NT2/D1 (cell line): Measurements from ENCODE around the gene MAPK7.

ENCODE experiments used
- DNase-seq: peaks from one replicate; pipeline ENCODE4 v3.0.0-alpha.2; 2011; ENCODE audit warnings: low read depth, low spot score
- H3K27me3 ChIP-seq: 2 replicates; pipeline ENCODE4 v1.6.0; 2011; ENCODE audit warnings: mild to moderate bottlenecking; ENCODE audit not compliant: insufficient read length, insufficient read depth
- H3K36me3 ChIP-seq: 2 replicates; pipeline ENCODE4 v1.6.1; 2011; ENCODE audit warnings: mild to moderate bottlenecking, low read length, mixed read lengths; ENCODE audit not compliant: insufficient read depth, insufficient read length
- H3K4me1 ChIP-seq: 2 replicates; pipeline ENCODE4 v1.5.1; 2011; ENCODE audit not compliant: insufficient read depth, insufficient read length
- H3K4me3 ChIP-seq: 2 replicates; pipeline ENCODE4 v1.5.1; 2011; ENCODE audit warnings: low read depth; ENCODE audit not compliant: insufficient read length
- H3K9ac ChIP-seq: 2 replicates; pipeline ENCODE4 v1.6.0; 2011; ENCODE audit warnings: low read depth; ENCODE audit not compliant: insufficient read length
- H3K9me3 ChIP-seq: 2 replicates; pipeline ENCODE4 v1.5.1; 2011; ENCODE audit warnings: mild to moderate bottlenecking, low read length; ENCODE audit not compliant: insufficient read depth
- SUZ12 ChIP-seq: IDR thresholded peaks from 2 replicates; pipeline ENCODE4 v1.6.1; 2011; ENCODE audit not compliant: insufficient read length, insufficient read depth; ENCODE audit errors: extremely low read depth
- YY1 ChIP-seq: IDR thresholded peaks from 2 replicates; pipeline ENCODE4 v1.6.1; 2011; ENCODE audit not compliant: insufficient read length, insufficient read depth
- ZNF274 ChIP-seq: IDR thresholded peaks from 2 replicates; pipeline ENCODE4 v1.6.1; 2011; ENCODE audit warnings: mild to moderate bottlenecking, low read depth, low read length

MAPK7 gene

GRCh38 chr17:19332371-19333131 lies 45.7 kb upstream of the MAPK7 start:
- Histone ChIP-seq H3K36me3 (peaks cover 43% of the 10 kb centered on the region), H3K27me3 (no peaks in the 10 kb centered on the region), H3K9ac (no peak overlapping the region), H3K4me3 (no peak overlapping the region), H3K4me1 (peaks cover 4% of the 10 kb centered on the region), H3K9me3 (no peaks in the 10 kb centered on the region)
- DNase-seq = no peak
- TF ChIP-seq ZNF274 (no peak), YY1 (no peak), SUZ12 (no peak)

- Histone ChIP-seq H3K4me3 (no peak overlapping the region), H3K27me3 (no peaks in the 10 kb centered on the region), H3K9me3 (no peaks in the 10 kb centered on the region), H3K4me1 (peaks cover 6% of the 10 kb centered on the region), H3K36me3 (peaks cover 43% of the 10 kb centered on the region), H3K9ac (no peak overlapping the region)
- no peak for TF ChIP-seq YY1
- TF ChIP-seq ZNF274 = no peak
- TF ChIP-seq SUZ12 = no peak
- no peak for DNase-seq
Measured at GRCh38 chr17:19333132-19333440, 45.2 kb upstream of the MAPK7 start.

- Histone ChIP-seq H3K4me1 (peaks cover 11% of the 10 kb centered on the region), H3K9me3 (no peaks in the 10 kb centered on the region), H3K9ac (no peak overlapping the region), H3K4me3 (no peak overlapping the region), H3K27me3 (no peaks in the 10 kb centered on the region), H3K36me3 (peaks cover 41% of the 10 kb centered on the region)
- DNase-seq = no peak
- TF ChIP-seq SUZ12 = no peak
Measured at GRCh38 chr17:19333736-19334290, 44.5 kb upstream of the MAPK7 start.

GRCh38 chr17:19334331-19334730 lies 44.0 kb upstream of the MAPK7 start:
- H3K9me3 ChIP-seq = no peaks in the 10 kb centered on the region
- no peak for TF ChIP-seq ZNF274
- no peak for TF ChIP-seq YY1
- no peak for TF ChIP-seq SUZ12
- H3K36me3 ChIP-seq = peaks cover 36% of the 10 kb centered on the region
- peaks cover 11% of the 10 kb centered on the region for H3K4me1 ChIP-seq
- no peak overlapping the region for H3K9ac ChIP-seq
- no peak overlapping the region for H3K4me3 ChIP-seq
- no peaks in the 10 kb centered on the region for H3K27me3 ChIP-seq
- no peak for DNase-seq

- TF ChIP-seq SUZ12 (no peak), YY1 (no peak), ZNF274 (no peak)
- Histone ChIP-seq H3K36me3 (peaks cover 32% of the 10 kb centered on the region), H3K4me1 (peaks cover 11% of the 10 kb centered on the region), H3K4me3 (no peak overlapping the region), H3K27me3 (no peaks in the 10 kb centered on the region), H3K9me3 (no peaks in the 10 kb centered on the region), H3K9ac (no peak overlapping the region)
- no peak for DNase-seq
Measured at GRCh38 chr17:19335951-19336631, 42.2 kb upstream of the MAPK7 start.

GRCh38 chr17:19336938-19337711 lies 41.2 kb upstream of the MAPK7 start:
- no peak for DNase-seq
- Histone ChIP-seq H3K9ac (no peak overlapping the region), H3K9me3 (no peaks in the 10 kb centered on the region), H3K36me3 (peaks cover 28% of the 10 kb centered on the region), H3K4me1 (peaks cover 16% of the 10 kb centered on the region), H3K27me3 (no peaks in the 10 kb centered on the region), H3K4me3 (no peak overlapping the region)
- TF ChIP-seq SUZ12 (no peak), YY1 (no peak), ZNF274 (no peak)

GRCh38 chr17:19337712-19338023 lies 40.6 kb upstream of the MAPK7 start:
- Histone ChIP-seq H3K36me3 (peaks cover 25% of the 10 kb centered on the region), H3K4me1 (peaks cover 18% of the 10 kb centered on the region), H3K9ac (no peak overlapping the region), H3K27me3 (no peaks in the 10 kb centered on the region), H3K4me3 (no peak overlapping the region), H3K9me3 (no peaks in the 10 kb centered on the region)
- DNase-seq = no peak
- TF ChIP-seq SUZ12 = no peak
- no peak for TF ChIP-seq YY1
- no peak for TF ChIP-seq ZNF274
